ENCODE measurements around the gene VIT.

GRCh38 chr2:36849265-36849664 lies 152.8 kb downstream of the VIT start:
- TF ChIP-seq NANOG (IDR thresholded peaks at IDR 0.05; ENCODE audit: borderline replicate concordance) (no peak), POLR2AphosphoS5 (IDR thresholded peaks at IDR 0.05; ENCODE audit: low read depth) (no peak), EZH2 (IDR thresholded peaks at IDR 0.05; ENCODE audit: low read depth, unreplicated experiment) (no peak)
- TF ChIP-seq, protein P1, sequence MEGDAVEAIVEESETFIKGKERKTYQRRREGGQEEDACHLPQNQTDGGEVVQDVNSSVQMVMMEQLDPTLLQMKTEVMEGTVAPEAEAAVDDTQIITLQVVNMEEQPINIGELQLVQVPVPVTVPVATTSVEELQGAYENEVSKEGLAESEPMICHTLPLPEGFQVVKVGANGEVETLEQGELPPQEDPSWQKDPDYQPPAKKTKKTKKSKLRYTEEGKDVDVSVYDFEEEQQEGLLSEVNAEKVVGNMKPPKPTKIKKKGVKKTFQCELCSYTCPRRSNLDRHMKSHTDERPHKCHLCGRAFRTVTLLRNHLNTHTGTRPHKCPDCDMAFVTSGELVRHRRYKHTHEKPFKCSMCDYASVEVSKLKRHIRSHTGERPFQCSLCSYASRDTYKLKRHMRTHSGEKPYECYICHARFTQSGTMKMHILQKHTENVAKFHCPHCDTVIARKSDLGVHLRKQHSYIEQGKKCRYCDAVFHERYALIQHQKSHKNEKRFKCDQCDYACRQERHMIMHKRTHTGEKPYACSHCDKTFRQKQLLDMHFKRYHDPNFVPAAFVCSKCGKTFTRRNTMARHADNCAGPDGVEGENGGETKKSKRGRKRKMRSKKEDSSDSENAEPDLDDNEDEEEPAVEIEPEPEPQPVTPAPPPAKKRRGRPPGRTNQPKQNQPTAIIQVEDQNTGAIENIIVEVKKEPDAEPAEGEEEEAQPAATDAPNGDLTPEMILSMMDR (conservative IDR thresholded peaks at IDR 0.05; ENCODE audit: low read depth in 2 of 2) = no peak

All from GM23338 (cell line).